DOHH2 (cell line): ENCODE measurements around the gene DLK1.

Source experiments
- H3F3A ChIP-seq: fragments of 200-600 bp; sonication (generic), shearing (Covaris generic); 2 replicates; pipeline ENCODE4 v1.6.0; 2016; ENCODE audit warnings: antibody characterized with exemption, mild to moderate bottlenecking; ENCODE audit not compliant: control insufficient read depth, insufficient read depth
- H3K27ac ChIP-seq: fragments of 200-600 bp; sonication (generic); 2 replicates; pipeline ENCODE4 v1.5.1; 2014; ENCODE audit warnings: low read depth, mild to moderate bottlenecking, low read length, moderate library complexity
- H3K27me3 ChIP-seq: fragments of 200-600 bp; sonication (generic); 2 replicates; pipeline ENCODE4 v1.6.1; 2014; ENCODE audit warnings: mild to moderate bottlenecking, low read length, mixed read lengths; ENCODE audit not compliant: control insufficient read depth
- H3K36me3 ChIP-seq: fragments of 200-600 bp; sonication (generic); 2 replicates; pipeline ENCODE4 v1.6.1; 2014; ENCODE audit warnings: mild to moderate bottlenecking, low read length, moderate library complexity, mixed read lengths; ENCODE audit not compliant: control insufficient read depth
- H3K4me1 ChIP-seq: fragments of 200-600 bp; sonication (generic); 2 replicates; pipeline ENCODE4 v1.6.1; 2014; ENCODE audit warnings: mild to moderate bottlenecking, low read length, mixed read lengths; ENCODE audit not compliant: control insufficient read depth
- H3K4me2 ChIP-seq: fragments of 200-600 bp; sonication (generic); 2 replicates; pipeline ENCODE4 v1.6.0; 2014; ENCODE audit warnings: mild to moderate bottlenecking, low read length, moderate library complexity
- H3K4me3 ChIP-seq: fragments of 200-600 bp; sonication (generic); 2 replicates; pipeline ENCODE4 v1.5.1; 2014; ENCODE audit warnings: mild to moderate bottlenecking, low read length, mixed read lengths
- H3K79me2 ChIP-seq: fragments of 200-600 bp; sonication (generic); 2 replicates; pipeline ENCODE4 v1.6.1; 2014; ENCODE audit warnings: mild to moderate bottlenecking, low read length, mixed read lengths; ENCODE audit not compliant: control insufficient read depth
- H3K9me2 ChIP-seq: fragments of 200-600 bp; sonication (generic); replicated peaks from 2 replicates; pipeline ENCODE4 v1.6.1; 2014; ENCODE audit warnings: mild to moderate bottlenecking, low read length, mixed read lengths; ENCODE audit not compliant: control insufficient read depth
- H3K9me3 ChIP-seq: fragments of 200-600 bp; sonication (generic); 2 replicates; pipeline ENCODE4 v1.6.1; 2014; ENCODE audit warnings: antibody characterized with exemption, low read length, mixed read lengths; ENCODE audit not compliant: control insufficient read depth, insufficient read depth
- H4K20me1 ChIP-seq: fragments of 200-600 bp; sonication (generic); 2 replicates; pipeline ENCODE4 v1.6.0; 2014; ENCODE audit warnings: low read depth, mild to moderate bottlenecking, antibody characterized with exemption, low read length, moderate library complexity; ENCODE audit not compliant: control insufficient read depth, insufficient read depth
- CTCF ChIP-seq: fragments of 200-600 bp; sonication (generic); IDR thresholded peaks from one replicate; pipeline ENCODE4 v1.5.1; 2014; ENCODE audit warnings: antibody characterized with exemption, mild to moderate bottlenecking, low read depth, low read length; ENCODE audit not compliant: poor library complexity, severe bottlenecking
- EZH2phosphoT487 ChIP-seq: fragments of 200-600 bp; sonication (generic); IDR thresholded peaks from 2 replicates; pipeline ENCODE4 v1.6.1; 2017; ENCODE audit warnings: borderline replicate concordance, mild to moderate bottlenecking, antibody characterized with exemption, low read length, moderate library complexity, mixed read lengths

DLK1 gene

GRCh38 chr14:100767788-100768536 is 41.3 kb downstream of the DLK1 start:
- no peaks in the 10 kb centered on the region; the same call in 1 of the 2 replicates for H4K20me1 ChIP-seq
- H3K4me3 ChIP-seq: no peak overlapping the region
- H3K27me3 ChIP-seq: no peaks in the 10 kb centered on the region
- TF ChIP-seq CTCF: no peak
- no peak for TF ChIP-seq EZH2phosphoT487
- no peaks in the 10 kb centered on the region for H3K9me2 ChIP-seq
- H3K27ac ChIP-seq: no peak overlapping the region
- no peaks in the 10 kb centered on the region for H3K4me1 ChIP-seq
- H3K4me2 ChIP-seq: no peak overlapping the region
- no peaks in the 10 kb centered on the region for H3K9me3 ChIP-seq
- H3K36me3 ChIP-seq: no peaks in the 10 kb centered on the region
- H3K79me2 ChIP-seq: no peaks in the 10 kb centered on the region
- no peaks in the 10 kb centered on the region for H3F3A ChIP-seq

GRCh38 chr14:100769035-100769939 is 42.6 kb downstream of the DLK1 start:
- no peaks in the 10 kb centered on the region for H3K9me2 ChIP-seq
- no peaks in the 10 kb centered on the region for H3K36me3 ChIP-seq
- no peaks in the 10 kb centered on the region for H3F3A ChIP-seq
- no peaks in the 10 kb centered on the region for H3K79me2 ChIP-seq
- no peak for TF ChIP-seq EZH2phosphoT487
- H3K9me3 ChIP-seq: no peaks in the 10 kb centered on the region
- no peaks in the 10 kb centered on the region for H3K4me1 ChIP-seq
- H3K27me3 ChIP-seq: no peaks in the 10 kb centered on the region
- H3K4me2 ChIP-seq: no peak overlapping the region
- no peak overlapping the region for H3K4me3 ChIP-seq
- no peak overlapping the region for H3K27ac ChIP-seq
- no peaks in the 10 kb centered on the region; the same call in 1 of the 2 replicates for H4K20me1 ChIP-seq

GRCh38 chr14:100770046-100770445 is 43.4 kb downstream of the DLK1 start:
- TF ChIP-seq EZH2phosphoT487 (no peak), CTCF (no peak)
- no peaks in the 10 kb centered on the region for H3F3A ChIP-seq
- no peaks in the 10 kb centered on the region for H3K27me3 ChIP-seq
- H3K9me2 ChIP-seq: no peaks in the 10 kb centered on the region
- H4K20me1 ChIP-seq: no peaks in the 10 kb centered on the region; the same call in 1 of the 2 replicates
- H3K36me3 ChIP-seq: no peaks in the 10 kb centered on the region
- no peaks in the 10 kb centered on the region for H3K79me2 ChIP-seq
- no peak overlapping the region for H3K4me3 ChIP-seq
- H3K4me2 ChIP-seq: no peak overlapping the region
- no peaks in the 10 kb centered on the region for H3K9me3 ChIP-seq
- H3K27ac ChIP-seq: no peak overlapping the region
- H3K4me1 ChIP-seq: no peaks in the 10 kb centered on the region
